Measurements from ENCODE around the gene SLC2A9.
"Not testable (repeated sequence)": the region's sequence is repeated elsewhere in the genome, so short reads cannot be mapped to it uniquely, and the experiment has no call there.

SLC2A9 gene

GRCh38 chr4:9923195-9923812 is 98.0 kb downstream of the SLC2A9 start:
- DNase-seq: no peak

- DNase-seq: no peak
Measured at GRCh38 chr4:9921326-9921725, 100.0 kb downstream of the SLC2A9 start.

GRCh38 chr4:9920029-9920428 is 101.3 kb downstream of the SLC2A9 start:
- no peak for DNase-seq

GRCh38 chr4:9919047-9919446 is 102.2 kb downstream of the SLC2A9 start:
- no peak for DNase-seq

GRCh38 chr4:9918484-9918883 is 102.8 kb downstream of the SLC2A9 start:
- no peak for DNase-seq

- DNase-seq: no peak
Measured at GRCh38 chr4:9916937-9917336, 104.4 kb downstream of the SLC2A9 start.

GRCh38 chr4:9916346-9916745 is 105.0 kb downstream of the SLC2A9 start:
- no peak for DNase-seq

- no peak for DNase-seq
Measured at GRCh38 chr4:9913846-9914245, 107.5 kb downstream of the SLC2A9 start.

GRCh38 chr4:9906996-9907395 is 114.3 kb downstream of the SLC2A9 start:
- no peak for DNase-seq

- no peak for DNase-seq
Measured at GRCh38 chr4:9904976-9905587, 116.2 kb downstream of the SLC2A9 start.

- DNase-seq: no peak
Measured at GRCh38 chr4:9903317-9903716, 118.0 kb downstream of the SLC2A9 start.

GRCh38 chr4:9901257-9901656 is 120.0 kb downstream of the SLC2A9 start:
- DNase-seq: no peak

- DNase-seq: not testable (repeated sequence)
Measured at GRCh38 chr4:9900633-9901032, 120.7 kb downstream of the SLC2A9 start.

- no peak for DNase-seq
Measured at GRCh38 chr4:9899306-9900055, 121.8 kb downstream of the SLC2A9 start.

- DNase-seq: no peak
Measured at GRCh38 chr4:9898596-9899305, 122.5 kb downstream of the SLC2A9 start.

GRCh38 chr4:9895333-9895705 is 126.0 kb downstream of the SLC2A9 start:
- DNase-seq: no peak

- no peak for DNase-seq
Measured at GRCh38 chr4:9894644-9895332, 126.5 kb downstream of the SLC2A9 start.

GRCh38 chr4:9893329-9894108 is 127.8 kb downstream of the SLC2A9 start:
- no peak for DNase-seq

- no peak for DNase-seq
Measured at GRCh38 chr4:9891740-9892139, 129.6 kb downstream of the SLC2A9 start.

GRCh38 chr4:9891056-9891455 is 130.2 kb downstream of the SLC2A9 start:
- no peak for DNase-seq

GRCh38 chr4:9889306-9889705 is 132.0 kb downstream of the SLC2A9 start:
- no peak for DNase-seq

- no peak for DNase-seq
Measured at GRCh38 chr4:9885958-9886357, 135.3 kb downstream of the SLC2A9 start.
